ENCODE measurements around the gene LYPLA2.
A peak's percentile ranks its signal among the peaks of the same experiment; 100 is the strongest.
"Not testable (repeated sequence)": the region's sequence is repeated elsewhere in the genome, so short reads cannot be mapped to it uniquely, and the experiment has no call there.

Gene LYPLA2

GRCh38 chr1:23779826-23780371 is 11.0 kb upstream of the LYPLA2 start:
- DNase-seq, result peak; percentile 57

GRCh38 chr1:23783141-23783540 is 7.8 kb upstream of the LYPLA2 start:
- not testable (repeated sequence) for DNase-seq

- DNase-seq, result no peak
These were observed 6.1 kb upstream of the LYPLA2 start for GRCh38 chr1:23784846-23785245.

GRCh38 chr1:23787701-23788100 is 3.2 kb upstream of the LYPLA2 start:
- DNase-seq, result peak; percentile 48

GRCh38 chr1:23788695-23789094 is 2.2 kb upstream of the LYPLA2 start:
- DNase-seq, result no peak

- peak; percentile 51 for DNase-seq
These were observed 637 bp downstream of the LYPLA2 start for GRCh38 chr1:23791516-23792047.

- DNase-seq, result no peak
These were observed 1.4 kb downstream of the LYPLA2 start for GRCh38 chr1:23792151-23792945.

GRCh38 chr1:23793018-23793781 is 2.3 kb downstream of the LYPLA2 start:
- peak; percentile 96 for DNase-seq

- no peak for DNase-seq
These were observed 3.2 kb downstream of the LYPLA2 start for GRCh38 chr1:23793861-23794731.

GRCh38 chr1:23794732-23795182 is 3.8 kb downstream of the LYPLA2 start:
- DNase-seq, result not testable (repeated sequence)

- DNase-seq, result no peak
These were observed 4.9 kb downstream of the LYPLA2 start for GRCh38 chr1:23795676-23796465.

- DNase-seq, result no peak
These were observed 5.7 kb downstream of the LYPLA2 start for GRCh38 chr1:23796466-23797271.

GRCh38 chr1:23797478-23798448 is 6.8 kb downstream of the LYPLA2 start:
- no peak for DNase-seq

- DNase-seq, result peak; percentile 62
These were observed 7.8 kb downstream of the LYPLA2 start for GRCh38 chr1:23798662-23799142.

GRCh38 chr1:23799255-23799569 is 8.3 kb downstream of the LYPLA2 start:
- no peak for DNase-seq

- DNase-seq, result peak; percentile 72
These were observed 8.8 kb downstream of the LYPLA2 start for GRCh38 chr1:23799570-23800399.

- peak; percentile 98 for DNase-seq
These were observed 9.7 kb downstream of the LYPLA2 start, which contains the start of gene GALE for GRCh38 chr1:23800400-23801337. GALE (minus strand) TSS chr1:23800754; CDS start chr1:23799007, 1,747 bp downstream.
